Activated T-helper 2 cell treated with anti-CD3 and anti-CD28 coated beads, Interferon-gamma antibody, Interleukin-2, Interleukin-4, amounts not matched to agents 10 μg/mL and 5 μg/mL and 100 μg/mL, durations not matched to agents 14 hours and 24 hours and 36 hours (primary cell): Measurements from ENCODE around the gene KLHL35. TPM values are rescaled to one million over a fixed set of nuclear protein-coding genes. Genes with fewer than 3 reads are reported as not detected.

ENCODE experiments used
- DNase-seq: peaks from one replicate; pipeline ENCODE4 v3.0.0; 2021; ENCODE audit warnings: low spot score
- H3K27ac Mint-ChIP-seq: one replicate; pipeline ENCODE4 v1.8.0; 2021; ENCODE audit warnings: mixed read lengths
- H3K27me3 Mint-ChIP-seq: one replicate; pipeline ENCODE4 v1.8.0; 2021; ENCODE audit warnings: low read depth, mixed read lengths
- H3K36me3 Mint-ChIP-seq: one replicate; pipeline ENCODE4 v1.8.0; 2021; ENCODE audit warnings: low read depth, mixed read lengths
- H3K4me1 Mint-ChIP-seq: one replicate; pipeline ENCODE4 v1.8.0; 2021; ENCODE audit warnings: low read depth, mixed read lengths
- H3K4me3 Mint-ChIP-seq: one replicate; pipeline ENCODE4 v1.8.0; 2021; ENCODE audit warnings: low read depth, mild to moderate bottlenecking, moderate library complexity, mixed read lengths
- H3K9me3 Mint-ChIP-seq: one replicate; pipeline ENCODE4 v1.8.0; 2021; ENCODE audit warnings: mixed read lengths
- intact Hi-C: fragments of 100-400 bp; cut with micrococcal nuclease; formaldehyde crosslinking; loops from one replicate; pipeline ENCODE4 v1.15.1; 2023
- total RNA-seq: library from RNA; stranded (reverse); gene quantifications from 2 replicates; pipeline ENCODE4 v1.2.3, GENCODE V29; 2022

KLHL35 gene
- total RNA-seq, 1 donor from 2014 or later = 1.6 TPM

DNA sequence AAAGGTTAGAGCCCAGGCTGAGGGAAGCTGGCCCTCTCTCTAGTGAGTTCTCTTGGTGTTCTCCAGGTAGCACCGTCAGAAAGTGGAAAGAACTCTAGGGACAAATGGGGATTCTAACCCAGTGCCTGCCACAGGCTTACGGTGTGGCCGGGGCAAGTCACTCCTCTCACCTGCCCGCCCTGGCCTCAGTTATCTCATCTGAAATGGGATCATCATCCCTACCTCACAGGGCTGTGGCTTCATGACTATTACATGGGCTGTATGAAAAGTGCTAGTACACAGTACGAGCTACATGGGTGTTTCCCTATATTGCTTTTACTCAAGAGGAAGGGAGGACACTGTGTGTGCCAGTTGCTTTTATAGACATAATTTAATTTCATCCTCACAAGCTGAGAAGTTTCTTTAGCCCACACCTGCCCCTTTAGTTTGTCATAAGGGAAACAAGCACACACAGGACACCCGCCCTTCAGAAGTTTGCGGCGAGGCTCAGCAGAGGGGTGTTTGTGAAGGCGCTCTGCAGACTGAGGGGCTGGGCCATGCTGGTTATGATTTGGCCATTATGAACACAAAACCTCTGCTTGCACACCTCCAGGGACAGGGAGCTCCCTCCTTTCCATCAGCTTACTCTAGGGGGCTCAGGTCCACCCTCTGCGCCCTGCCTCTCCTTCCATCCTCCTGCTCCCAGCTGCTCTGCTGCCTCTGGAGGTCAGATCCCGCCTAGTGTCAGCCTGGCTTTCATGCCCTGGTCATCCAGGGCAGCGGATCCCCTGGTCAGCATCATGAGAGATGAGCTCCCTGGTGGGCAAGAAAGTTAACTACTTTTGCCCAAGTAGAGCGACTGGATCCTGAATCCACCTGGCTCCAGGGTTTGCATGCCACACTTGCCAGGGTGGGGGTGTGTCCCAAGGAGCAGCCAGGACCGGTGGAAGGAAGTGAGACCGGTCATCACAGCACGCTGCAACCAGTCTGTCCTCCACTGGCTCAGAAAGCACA is 1.2 kb downstream of the KLHL35 start:
- Mint-ChIP-seq H3K9me3 (peaks cover 9% of the 10 kb centered on the region), H3K4me3 (no peak overlapping the region), H3K27ac (no peak overlapping the region), H3K4me1 (peaks cover 10% of the 10 kb centered on the region), H3K36me3 (peaks cover 4% of the 10 kb centered on the region), H3K27me3 (peaks cover 50% of the 10 kb centered on the region)
- DNase-seq = no peak
- intact Hi-C loops = no loop called here

DNA sequence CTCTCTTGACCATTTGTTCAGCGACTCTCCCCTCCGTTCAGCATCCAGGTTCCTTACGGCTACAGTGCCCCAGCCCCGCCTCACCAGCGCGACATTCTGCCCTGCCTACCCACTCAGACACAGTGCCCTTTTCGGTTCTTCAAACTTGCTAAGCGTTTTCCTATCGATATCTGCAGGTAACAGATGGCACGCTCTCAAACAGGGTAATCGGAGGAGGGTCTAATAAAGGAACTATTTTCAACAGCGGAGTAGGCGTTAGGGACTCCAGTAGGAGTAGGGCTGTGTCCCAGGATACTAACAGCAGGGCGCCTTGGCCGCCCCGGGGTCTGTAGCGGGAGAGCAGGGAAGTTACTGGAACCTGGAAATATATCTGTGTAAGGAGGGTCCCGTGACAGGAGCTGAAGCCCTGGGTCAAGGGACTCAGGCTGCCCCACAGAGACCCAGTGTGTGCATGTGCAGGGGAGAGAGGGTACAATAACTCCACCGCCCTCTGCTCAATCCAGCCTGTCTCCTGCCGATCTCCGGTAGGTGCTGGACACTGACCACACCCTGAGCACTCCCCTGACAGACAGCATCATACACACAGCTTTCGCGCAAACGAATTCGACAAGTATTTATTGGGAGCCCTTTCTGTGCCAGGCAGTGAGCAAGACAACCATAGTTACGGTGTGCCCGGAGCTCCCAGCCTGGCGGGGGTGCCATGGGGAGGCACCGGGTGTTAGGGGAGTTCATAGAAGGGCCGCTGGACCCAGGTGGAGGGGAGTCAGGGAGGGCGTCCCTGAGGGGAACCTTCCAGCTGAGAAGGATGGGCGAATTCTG is 2.1 kb downstream of the KLHL35 start:
- no peak for DNase-seq
- peaks cover 50% of the 10 kb centered on the region for H3K27me3 Mint-ChIP-seq
- peaks cover 9% of the 10 kb centered on the region for H3K9me3 Mint-ChIP-seq
- intact Hi-C loops = no loop called here
- H3K27ac Mint-ChIP-seq = peak overlapping the region; percentile 68
- peaks cover 10% of the 10 kb centered on the region for H3K4me1 Mint-ChIP-seq
- H3K4me3 Mint-ChIP-seq = peak overlapping the region; percentile 74
- H3K36me3 Mint-ChIP-seq = peaks cover 4% of the 10 kb centered on the region

DNA sequence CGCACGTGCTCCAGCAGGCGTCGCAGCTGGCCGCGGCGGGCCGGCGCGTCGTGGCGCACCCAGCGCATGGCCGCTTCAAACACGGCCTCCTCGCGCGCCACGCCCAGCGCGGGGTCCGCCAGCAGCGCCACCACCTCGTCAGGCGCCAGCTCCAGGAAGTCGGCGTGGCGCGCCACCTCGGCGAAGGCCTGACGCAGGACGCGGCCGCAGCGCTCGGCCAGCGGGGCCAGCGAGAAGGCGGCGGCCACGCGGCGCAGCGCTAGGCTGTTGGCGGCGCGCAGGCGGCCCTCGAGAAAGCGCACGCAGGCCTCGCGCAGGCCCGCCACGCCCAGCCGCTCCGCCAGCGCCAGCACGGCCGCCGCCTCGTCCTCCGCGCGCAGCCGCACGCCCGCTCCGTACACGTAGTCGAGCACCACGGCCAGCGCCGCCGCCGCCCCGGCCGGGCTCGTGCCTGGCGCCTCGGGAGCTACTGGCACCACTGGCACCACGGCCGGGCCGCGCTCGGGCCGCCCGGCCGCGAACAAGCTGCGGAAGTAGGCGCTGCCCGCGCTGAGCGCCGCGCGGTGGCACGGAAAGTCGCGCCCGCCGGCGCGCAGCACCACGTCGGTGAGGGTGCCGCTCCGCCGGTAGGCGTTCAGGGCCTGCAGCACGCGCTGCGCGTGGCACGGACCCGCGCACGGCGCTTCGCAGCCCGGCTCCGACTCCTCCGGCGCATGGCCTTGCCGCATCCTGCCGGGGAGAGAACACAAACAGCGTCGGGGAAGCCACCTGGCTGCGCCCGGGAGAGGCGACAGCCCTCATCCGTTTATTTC is 2.9 kb downstream of the KLHL35 start:
- Mint-ChIP-seq H3K27ac (peak overlapping the region; percentile 68), H3K36me3 (peaks cover 4% of the 10 kb centered on the region), H3K4me3 (peak overlapping the region; percentile 74), H3K27me3 (peaks cover 50% of the 10 kb centered on the region), H3K4me1 (peaks cover 10% of the 10 kb centered on the region), H3K9me3 (peaks cover 9% of the 10 kb centered on the region)
- peak; percentile 63 for DNase-seq
- intact Hi-C loops = loop anchor here (5.0 kb wide), 1 partner anchor 43 kb away; no protein-coding TSS in a partner anchor

DNA sequence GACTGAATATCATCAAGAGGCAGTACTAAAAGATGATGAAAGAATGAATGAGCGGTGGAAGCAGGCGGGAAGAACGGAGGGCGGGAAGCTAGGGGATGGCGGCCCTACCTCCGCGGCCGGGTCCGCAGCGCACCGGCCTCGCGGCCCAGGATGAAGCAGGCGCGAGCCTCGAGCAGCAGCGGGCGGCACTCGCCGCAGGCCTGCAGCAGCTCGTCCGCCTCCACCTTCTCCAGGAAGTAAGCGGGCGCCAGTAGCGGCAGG is 3.4 kb downstream of the KLHL35 start:
- Mint-ChIP-seq H3K4me1 (peaks cover 10% of the 10 kb centered on the region), H3K27me3 (peaks cover 50% of the 10 kb centered on the region), H3K27ac (no peak overlapping the region)

DNA sequence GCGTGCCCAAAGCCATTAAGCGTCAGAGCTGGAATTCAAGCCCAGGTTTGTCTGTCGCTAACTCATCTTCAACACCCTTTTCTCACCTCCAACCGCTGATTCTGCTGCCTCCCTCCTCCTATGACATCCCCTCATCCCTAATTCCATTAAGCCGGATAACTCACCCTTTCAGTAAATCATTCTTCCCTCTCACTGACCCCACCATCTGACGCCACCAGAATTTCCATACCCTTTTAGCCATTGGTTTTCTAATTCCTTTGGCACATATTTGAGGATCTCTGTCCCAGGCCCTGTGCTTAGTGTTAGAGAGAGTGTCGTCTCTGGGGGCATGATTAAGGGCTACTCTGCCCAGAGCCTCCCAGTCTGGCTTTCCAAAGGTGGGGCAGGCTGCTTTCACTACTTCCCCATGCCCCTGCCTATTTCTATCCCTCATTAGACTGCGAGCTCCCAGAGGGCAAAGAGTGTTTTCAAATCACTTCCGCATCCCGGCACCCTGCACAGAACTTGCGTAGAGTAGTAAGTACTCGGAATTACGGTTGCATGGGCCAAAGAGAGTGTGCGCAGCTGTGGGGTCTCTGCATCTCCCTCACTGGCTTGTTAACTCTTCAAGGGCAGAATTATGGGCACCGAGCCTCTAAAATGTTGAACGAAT is 3.9 kb downstream of the KLHL35 start:
- no peak for DNase-seq
- intact Hi-C loops = loop anchor here (5.0 kb wide), 1 partner anchor 42 kb away; no protein-coding TSS in a partner anchor
- Mint-ChIP-seq H3K36me3 (peaks cover 4% of the 10 kb centered on the region), H3K27ac (no peak overlapping the region), H3K27me3 (peaks cover 49% of the 10 kb centered on the region), H3K4me1 (peaks cover 10% of the 10 kb centered on the region), H3K9me3 (peaks cover 9% of the 10 kb centered on the region), H3K4me3 (peak overlapping the region; percentile 55)

More for the DNA sequence above, 3.4 kb downstream of the KLHL35 start:
- intact Hi-C loops = loop anchor here (5.0 kb wide), 1 partner anchor 42 kb away; no protein-coding TSS in a partner anchor
- H3K9me3 Mint-ChIP-seq = peaks cover 9% of the 10 kb centered on the region
- DNase-seq = no peak
- H3K36me3 Mint-ChIP-seq = peaks cover 4% of the 10 kb centered on the region
- peak overlapping the region; percentile 55 for H3K4me3 Mint-ChIP-seq

DNA sequence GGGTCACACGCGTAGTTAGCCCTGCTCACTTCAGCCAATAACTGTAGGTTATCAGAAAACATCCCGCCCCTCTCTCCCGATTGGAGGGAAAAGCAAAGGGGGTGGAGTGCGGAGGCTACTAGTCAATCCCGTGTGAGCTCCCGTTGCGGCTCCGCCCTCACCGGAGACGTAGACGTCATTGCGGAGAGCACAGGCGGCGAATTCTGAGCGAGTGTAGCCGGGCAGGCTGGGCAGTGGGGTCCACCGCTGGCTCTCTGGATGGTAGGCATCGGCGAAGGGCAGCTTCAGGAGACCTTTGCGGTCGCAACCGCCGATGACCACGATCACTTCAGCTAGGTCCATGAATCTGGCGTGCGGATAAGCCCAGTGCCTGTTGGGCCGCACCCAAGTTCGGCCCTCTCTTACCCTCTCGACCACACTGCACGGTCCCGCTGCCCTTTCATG is 4.7 kb downstream of the KLHL35 start:
- peaks cover 47% of the 10 kb centered on the region for H3K27me3 Mint-ChIP-seq
- peaks cover 9% of the 10 kb centered on the region for H3K9me3 Mint-ChIP-seq
- no peak overlapping the region for H3K27ac Mint-ChIP-seq
- peak overlapping the region; percentile 42 for H3K4me3 Mint-ChIP-seq
- peaks cover 4% of the 10 kb centered on the region for H3K36me3 Mint-ChIP-seq
- DNase-seq = peak; percentile 68
- intact Hi-C loops = loop anchor here (5.0 kb wide), 1 partner anchor 41 kb away; no protein-coding TSS in a partner anchor
- peaks cover 10% of the 10 kb centered on the region for H3K4me1 Mint-ChIP-seq

DNA sequence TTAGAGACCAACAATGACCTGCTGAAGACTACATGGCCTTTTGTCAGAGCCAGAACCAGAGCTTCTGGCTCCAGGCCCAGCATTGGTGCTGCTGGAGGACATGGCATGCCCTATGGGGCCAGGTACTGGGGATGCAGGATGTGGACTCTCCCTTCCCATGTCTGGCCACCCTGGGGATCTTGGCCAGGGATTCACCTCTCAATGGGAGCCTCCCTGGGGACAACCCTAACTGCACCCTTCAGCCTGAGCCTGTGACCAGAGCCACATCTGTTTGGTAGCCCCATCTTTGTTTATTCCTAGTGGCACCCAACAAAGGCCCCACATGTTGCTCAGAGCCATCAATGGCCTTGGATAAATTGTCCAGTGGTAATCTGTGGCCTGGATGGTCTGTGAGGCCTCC is 5.8 kb downstream of the KLHL35 start:
- DNase-seq = no peak
- intact Hi-C loops = loop anchor here (5.0 kb wide), 1 partner anchor 40 kb away; no protein-coding TSS in a partner anchor
- Mint-ChIP-seq H3K9me3 (peaks cover 9% of the 10 kb centered on the region), H3K27ac (no peak overlapping the region), H3K4me1 (peaks cover 10% of the 10 kb centered on the region), H3K4me3 (no peak overlapping the region), H3K36me3 (peaks cover 10% of the 10 kb centered on the region), H3K27me3 (peaks cover 38% of the 10 kb centered on the region)

DNA sequence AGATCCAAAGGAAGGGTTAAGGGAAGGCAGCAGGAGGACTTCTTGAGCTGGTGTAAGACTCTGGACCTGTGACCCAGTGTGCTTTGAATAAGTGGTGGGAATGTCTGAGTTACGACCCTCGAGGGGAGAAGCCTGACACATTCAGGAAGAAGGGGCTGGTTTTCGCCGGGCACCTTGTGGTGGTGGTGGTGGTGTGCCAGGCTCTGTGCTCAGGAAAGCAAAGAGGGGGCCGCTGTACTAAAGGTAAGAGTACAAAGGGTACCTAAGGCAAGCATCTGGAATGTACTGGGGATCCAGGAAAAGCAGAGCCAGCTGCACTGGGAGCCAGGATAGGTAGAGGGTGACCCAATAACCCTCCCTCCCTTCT is 6.3 kb downstream of the KLHL35 start:
- no peak for DNase-seq
- peaks cover 10% of the 10 kb centered on the region for H3K4me1 Mint-ChIP-seq
- intact Hi-C loops = loop anchor here (5.0 kb wide), 1 partner anchor 39 kb away; no protein-coding TSS in a partner anchor
- H3K27ac Mint-ChIP-seq = no peak overlapping the region
- H3K4me3 Mint-ChIP-seq = no peak overlapping the region
- H3K9me3 Mint-ChIP-seq = peaks cover 9% of the 10 kb centered on the region
- H3K27me3 Mint-ChIP-seq = peaks cover 33% of the 10 kb centered on the region
- peaks cover 14% of the 10 kb centered on the region for H3K36me3 Mint-ChIP-seq

DNA sequence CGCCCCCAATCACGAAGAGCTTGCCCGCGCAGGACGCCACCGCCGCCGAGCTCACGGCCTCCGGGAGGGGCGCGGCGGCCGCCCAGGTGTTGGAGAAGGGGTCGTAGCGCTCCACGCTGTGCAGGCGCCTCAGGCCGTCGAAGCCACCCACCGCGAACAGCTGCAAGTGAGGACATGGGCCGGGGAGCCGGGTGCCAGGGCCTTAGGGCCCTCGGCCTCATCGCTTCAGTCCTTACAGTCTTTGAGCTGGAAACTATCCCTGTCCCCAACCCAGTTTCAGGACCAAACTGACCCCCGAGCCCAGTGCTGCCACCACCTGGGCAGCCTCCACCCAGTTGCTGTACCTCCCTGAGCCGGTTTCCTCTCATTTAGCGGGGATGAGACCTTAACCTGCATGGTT is 7.6 kb downstream of the KLHL35 start:
- H3K27ac Mint-ChIP-seq = no peak overlapping the region
- peaks cover 21% of the 10 kb centered on the region for H3K27me3 Mint-ChIP-seq
- H3K4me3 Mint-ChIP-seq = no peak overlapping the region
- DNase-seq = no peak
- intact Hi-C loops = loop anchor here (5.0 kb wide), 1 partner anchor 38 kb away; no protein-coding TSS in a partner anchor
- H3K36me3 Mint-ChIP-seq = peaks cover 14% of the 10 kb centered on the region
- peaks cover 6% of the 10 kb centered on the region for H3K4me1 Mint-ChIP-seq
- H3K9me3 Mint-ChIP-seq = peaks cover 9% of the 10 kb centered on the region

DNA sequence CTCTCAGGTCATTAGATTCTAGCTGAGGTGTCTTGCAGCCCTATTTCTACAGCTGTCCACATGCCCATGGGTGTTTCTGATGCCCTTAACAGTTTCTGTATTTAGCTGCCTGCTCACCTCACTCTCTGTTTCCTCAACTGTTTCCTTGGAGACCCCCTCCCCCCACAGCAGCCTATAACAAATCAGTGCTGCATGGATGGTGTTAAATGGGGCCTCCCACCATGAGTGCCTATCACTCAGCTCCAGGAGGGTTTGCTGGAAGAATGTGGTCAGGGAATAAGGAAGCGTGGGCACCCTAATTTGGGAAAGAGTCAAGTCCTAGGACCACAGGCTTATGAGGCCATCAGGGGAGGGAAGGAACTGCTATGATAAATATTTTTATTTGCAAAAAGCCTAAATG is 8.6 kb downstream of the KLHL35 start:
- no peak overlapping the region for H3K27ac Mint-ChIP-seq

DNA sequence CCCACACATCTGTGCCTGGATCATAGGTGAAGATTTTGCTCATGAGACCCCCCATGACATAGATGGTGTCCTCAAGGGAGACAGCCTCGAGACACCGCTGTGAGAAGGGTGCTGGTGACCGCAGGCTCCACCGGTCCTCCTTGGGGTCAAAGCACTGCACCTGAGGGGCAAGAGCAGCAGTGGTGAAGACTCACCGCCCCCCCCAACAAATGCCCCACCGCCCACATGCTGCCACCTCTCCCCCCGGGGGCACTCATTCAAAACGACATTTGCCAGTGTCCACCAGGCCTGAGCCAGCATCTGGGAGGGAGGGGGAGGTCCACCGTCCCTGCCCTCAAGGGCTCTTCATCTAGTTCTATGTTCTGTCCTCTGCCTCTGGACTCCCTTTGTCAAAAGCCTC is 9.3 kb downstream of the KLHL35 start:
- no peak overlapping the region for H3K27ac Mint-ChIP-seq
- H3K27me3 Mint-ChIP-seq = peaks cover 13% of the 10 kb centered on the region
- H3K4me1 Mint-ChIP-seq = peaks cover 1% of the 10 kb centered on the region
- H3K4me3 Mint-ChIP-seq = no peak overlapping the region
- DNase-seq = no peak
- peaks cover 1% of the 10 kb centered on the region for H3K9me3 Mint-ChIP-seq
- intact Hi-C loops = no loop called here
- peaks cover 10% of the 10 kb centered on the region for H3K36me3 Mint-ChIP-seq

More for the DNA sequence above, 8.6 kb downstream of the KLHL35 start:
- DNase-seq = no peak
- H3K9me3 Mint-ChIP-seq = peaks cover 7% of the 10 kb centered on the region
- no peak overlapping the region for H3K4me3 Mint-ChIP-seq
- intact Hi-C loops = no loop called here
- peaks cover 20% of the 10 kb centered on the region for H3K27me3 Mint-ChIP-seq
- H3K36me3 Mint-ChIP-seq = peaks cover 13% of the 10 kb centered on the region
- H3K4me1 Mint-ChIP-seq = peaks cover 5% of the 10 kb centered on the region
